H7 (cell line): Measurements from ENCODE around the gene SPTBN4. TPM values are rescaled to one million over a fixed set of nuclear protein-coding genes. Genes with fewer than 3 reads are reported as not detected.
"Not testable (repeated sequence)": the region's sequence is repeated elsewhere in the genome, so short reads cannot be mapped to it uniquely, and the experiment has no call there.

Source experiments
- DNase-seq: peaks from one replicate; pipeline ENCODE4 v3.0.0; 2012
- H3K27me3 ChIP-seq: 2 replicates; pipeline ENCODE4 v1.6.0; 2011; ENCODE audit warnings: mild to moderate bottlenecking, low read length; ENCODE audit not compliant: control insufficient read depth, insufficient read depth
- H3K36me3 ChIP-seq: replicated peaks from 2 replicates; pipeline ENCODE4 v1.5.1; 2011; ENCODE audit warnings: low read length; ENCODE audit not compliant: control insufficient read depth, insufficient read depth
- H3K4me3 ChIP-seq: 2 replicates; pipeline ENCODE4 v1.5.1; 2011; ENCODE audit warnings: low read depth, mild to moderate bottlenecking, control low read depth, low read length, moderate library complexity; ENCODE audit not compliant: insufficient read depth
- total RNA-seq: library from RNA; depleted of rRNA; stranded (reverse); fragments of >200 nt; shearing (Covaris generic); gene quantifications from 2 replicates; pipeline ENCODE4 v1.2.3, GENCODE V29; 2014; rRNA removed

The SPTBN4 gene
- total RNA-seq, 1 experiment from 2014 or later, result 1.1 TPM

- H3K27me3 ChIP-seq, DNase-seq, H3K4me3 ChIP-seq: not testable (repeated sequence)
- peaks cover 16% of the 10 kb centered on the region for H3K36me3 ChIP-seq
Measured at GRCh38 chr19:40624369-40625153, 157.8 kb downstream of the SPTBN4 start.

- Histone ChIP-seq H3K36me3 (peaks cover 13% of the 10 kb centered on the region), H3K27me3 (no peaks in the 10 kb centered on the region), H3K4me3 (no peak overlapping the region)
- DNase-seq, result no peak
Measured at GRCh38 chr19:40625406-40626120, 158.8 kb downstream of the SPTBN4 start.

Other genes with a start within 250 kb of the SPTBN4 start
- gene TTC9B, start 248.6 kb upstream of the SPTBN4 start, total RNA-seq, result not detected in 2 replicates
- gene CCNP, start 240.3 kb upstream of the SPTBN4 start, total RNA-seq, result 0.87 TPM in 1 of 2 replicates, not detected in the other
- 112 and 126 TPM in 2 replicates for gene AKT2, start 181.7 kb upstream of the SPTBN4 start, total RNA-seq
- 8.2 and 11.8 TPM in 2 replicates for gene C19orf47, start 118.6 kb upstream of the SPTBN4 start, total RNA-seq
- 332 and 352 TPM in 2 replicates for gene PLD3, start 118.3 kb upstream of the SPTBN4 start, total RNA-seq
- 0.15 and 0.24 TPM in 2 replicates for gene HIPK4, start 76.8 kb upstream of the SPTBN4 start, total RNA-seq
- gene PRX, start 53.6 kb upstream of the SPTBN4 start, total RNA-seq, result 5.0 and 10.7 TPM in 2 replicates
- gene SERTAD1, start 41.0 kb upstream of the SPTBN4 start, total RNA-seq, result 3.7 and 4.4 TPM in 2 replicates
- 26.0 and 29.9 TPM in 2 replicates for gene SERTAD3, start 22.7 kb upstream of the SPTBN4 start, total RNA-seq
- 43.6 and 53.8 TPM in 2 replicates for gene BLVRB, start 1.3 kb upstream of the SPTBN4 start, total RNA-seq
- 52.3 and 58.2 TPM in 2 replicates for gene SHKBP1, start 109.9 kb downstream of the SPTBN4 start, total RNA-seq
- gene LTBP4, start 134.4 kb downstream of the SPTBN4 start, total RNA-seq, result 54.6 and 83.1 TPM in 2 replicates
- 18.3 and 23.1 TPM in 2 replicates for gene NUMBL, start 223.7 kb downstream of the SPTBN4 start, total RNA-seq
- gene COQ8B, start 249.9 kb downstream of the SPTBN4 start, total RNA-seq, result 73.8 and 82.7 TPM in 2 replicates